ENCODE measurements around the gene MR1.

The MR1 gene

DNA sequence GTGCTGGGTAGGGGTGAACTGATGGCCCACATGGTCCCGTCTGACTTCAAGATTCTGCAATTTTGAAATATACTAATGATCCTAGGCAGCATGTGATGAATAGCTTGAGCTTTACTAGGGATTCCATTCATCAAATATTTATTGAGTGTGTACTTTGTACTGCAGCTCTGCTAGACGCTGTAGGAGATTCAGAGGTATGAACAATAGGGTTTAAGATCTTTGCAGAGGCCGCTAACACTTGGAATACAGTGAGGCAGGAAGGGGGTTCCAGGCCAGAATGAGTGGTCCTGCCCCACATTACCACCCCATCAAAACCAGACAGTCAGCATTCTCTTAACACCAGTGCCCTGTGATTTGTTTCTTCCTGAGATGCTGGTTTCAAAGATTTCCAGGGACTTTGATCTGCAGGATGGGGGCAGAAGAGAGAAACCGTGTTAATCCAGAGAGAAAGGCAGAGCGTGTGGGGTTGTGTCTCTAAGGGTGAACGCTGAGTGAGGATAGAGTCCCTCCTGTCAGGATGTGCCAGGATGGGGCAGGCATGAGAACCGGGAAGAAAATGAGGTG lies 74.6 kb downstream of the MR1 start:
- DNase-seq (ENCODE audit: low spot score): no peak

DNA sequence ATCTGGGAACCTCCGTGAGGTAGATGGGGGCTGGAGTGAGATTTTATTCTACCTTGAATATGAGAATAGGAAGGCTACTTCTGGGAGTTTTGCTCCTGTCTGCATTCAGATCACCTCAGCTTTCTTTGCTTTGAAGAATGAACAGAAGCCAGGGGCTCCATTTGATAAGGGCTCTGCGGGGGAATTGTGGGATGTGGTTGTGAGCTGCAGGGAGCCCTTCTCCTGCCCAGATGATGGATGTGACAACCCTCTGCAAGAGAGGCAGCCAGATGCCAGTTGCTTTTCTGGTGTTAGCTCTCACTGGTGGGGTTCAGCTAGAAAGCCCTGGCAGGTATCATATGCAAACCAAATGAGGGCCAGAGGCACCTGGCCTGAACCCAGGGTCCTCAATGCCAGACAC lies 76.2 kb downstream of the MR1 start:
- DNase-seq (ENCODE audit: low spot score): no peak

Measured in D341Med (cell line).